ENCODE results near the gene SBF2.

DNA sequence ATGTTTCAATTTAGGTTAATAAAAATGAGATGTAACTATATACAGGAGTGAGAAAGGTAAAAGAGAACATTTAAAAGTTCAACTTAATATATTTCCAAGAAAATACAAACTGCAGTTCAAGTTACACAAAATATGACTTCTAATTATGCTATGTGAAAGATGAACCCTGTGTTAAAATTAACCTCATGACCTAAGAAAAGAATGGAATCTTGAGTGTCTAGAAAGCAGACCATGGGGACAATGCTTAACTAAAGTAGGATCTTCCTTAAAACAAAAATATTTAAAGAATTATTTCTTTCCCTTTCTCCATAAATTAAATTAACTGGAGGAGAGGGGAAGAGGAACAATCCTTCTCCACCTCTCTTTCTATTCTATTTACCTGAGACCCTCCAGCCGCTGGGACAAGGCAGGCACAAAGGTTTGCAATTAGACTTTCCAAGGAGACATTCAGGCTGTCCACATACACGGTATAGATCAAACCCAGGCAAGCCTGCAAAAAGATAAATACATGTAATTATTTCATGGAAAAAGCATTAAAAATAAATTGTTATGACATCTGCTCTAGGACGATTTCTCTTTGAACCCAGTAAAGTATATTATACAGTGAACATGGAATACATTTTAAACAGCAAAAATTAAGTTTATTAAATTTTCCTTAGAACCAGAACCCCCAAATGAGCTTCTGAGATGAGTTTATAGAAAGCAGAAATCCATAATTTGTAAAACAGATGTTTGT, 264.5 kb downstream of the SBF2 start:
- TF ChIP-seq EZH2phosphoT487 (IDR thresholded peaks at IDR 0.05; ENCODE audit: low read depth): no peak
- TF ChIP-seq, protein P1, sequence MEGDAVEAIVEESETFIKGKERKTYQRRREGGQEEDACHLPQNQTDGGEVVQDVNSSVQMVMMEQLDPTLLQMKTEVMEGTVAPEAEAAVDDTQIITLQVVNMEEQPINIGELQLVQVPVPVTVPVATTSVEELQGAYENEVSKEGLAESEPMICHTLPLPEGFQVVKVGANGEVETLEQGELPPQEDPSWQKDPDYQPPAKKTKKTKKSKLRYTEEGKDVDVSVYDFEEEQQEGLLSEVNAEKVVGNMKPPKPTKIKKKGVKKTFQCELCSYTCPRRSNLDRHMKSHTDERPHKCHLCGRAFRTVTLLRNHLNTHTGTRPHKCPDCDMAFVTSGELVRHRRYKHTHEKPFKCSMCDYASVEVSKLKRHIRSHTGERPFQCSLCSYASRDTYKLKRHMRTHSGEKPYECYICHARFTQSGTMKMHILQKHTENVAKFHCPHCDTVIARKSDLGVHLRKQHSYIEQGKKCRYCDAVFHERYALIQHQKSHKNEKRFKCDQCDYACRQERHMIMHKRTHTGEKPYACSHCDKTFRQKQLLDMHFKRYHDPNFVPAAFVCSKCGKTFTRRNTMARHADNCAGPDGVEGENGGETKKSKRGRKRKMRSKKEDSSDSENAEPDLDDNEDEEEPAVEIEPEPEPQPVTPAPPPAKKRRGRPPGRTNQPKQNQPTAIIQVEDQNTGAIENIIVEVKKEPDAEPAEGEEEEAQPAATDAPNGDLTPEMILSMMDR (IDR thresholded peaks at IDR 0.05; ENCODE audit: low read depth, low read length): no peak
